Right lobe of liver (tissue), 6 donors: ENCODE data around the gene SPOP. TPM values are rescaled to one million over a fixed set of nuclear protein-coding genes. Genes with fewer than 3 reads are reported as not detected.

Source experiments
- ATAC-seq, 4 donors: fragments of 200-7000 bp; cut with Tn5 transposase; one replicate each; pipeline ENCODE4 v1.9.1; 2020; ENCODE audit warnings: mild to moderate bottlenecking in 4 of 4, moderate library complexity in 4 of 4
- DNase-seq, 3 donors: peaks; one replicate each; pipeline ENCODE4 v3.0.0-alpha.2; 2020
- H3K27ac ChIP-seq, 3 donors: fragments of 200-600 bp; one replicate each; pipeline ENCODE4 v1.8.0; 2022
- H3K27me3 ChIP-seq, 2 donors: fragments of 200-600 bp; one replicate each; pipeline ENCODE4 v1.8.0; 2022
- H3K36me3 ChIP-seq, 4 donors: fragments of 200-600 bp; sonication (generic) in 1 of 4; one replicate each; pipeline versions ENCODE4 v1.5.1 to v1.8.0; 2017 to 2022; ENCODE audit warnings: control low read depth in 1 of 4
- H3K4me1 ChIP-seq, 4 donors: fragments of 200-600 bp; sonication (generic) in 1 of 4; one replicate each; pipeline versions ENCODE4 v1.5.1 to v1.8.0; 2017 to 2022; ENCODE audit warnings: control low read depth in 1 of 4
- H3K4me3 ChIP-seq, 3 donors: fragments of 200-600 bp; one replicate each; pipeline ENCODE4 v1.8.0; 2022
- H3K9me3 ChIP-seq, 4 donors: fragments of 200-600 bp; sonication (generic) in 1 of 4; one replicate each; pipeline versions ENCODE4 v1.5.1 to v1.8.0; 2017 to 2022; ENCODE audit warnings: control low read depth in 1 of 4
- CTCF ChIP-seq, 4 donors: fragments of 200-600 bp in 3 of 4; fragments of 450-650 bp in 1 of 4; IDR thresholded peaks; one replicate each; pipeline versions ENCODE4 v1.5.1 to v1.8.0; 2016 to 2022; ENCODE audit warnings: antibody characterized with exemption in 4 of 4, mild to moderate bottlenecking in 2 of 4
- POLR2A ChIP-seq: fragments of 450-650 bp; IDR thresholded peaks from one replicate; pipeline ENCODE4 v1.6.1; 2017; ENCODE audit warnings: antibody characterized with exemption, mild to moderate bottlenecking
- WGBS: methylation state at CpG from one replicate; pipeline ENCODE4 v1.1.6; 2018; ENCODE audit warnings: low coverage, low lambda C conversion rate; ENCODE audit not compliant: insufficient coverage; ENCODE audit errors: missing lambda C conversion rate; 5-methylcytosine and 5-hydroxymethylcytosine counted together
- intact Hi-C, 2 donors: fragments of 100-400 bp; cut with DNase I; formaldehyde crosslinking; loops; one replicate each; pipeline versions ENCODE4 v1.11.2 to v1.14.1; 2022
- total RNA-seq, 6 experiments: library from RNA; depleted of rRNA in 2 of 6; stranded (reverse); fragments of >200 nt in 2 of 6; fragmentation: NEBNext Ultra II Directional in 3 of 6; extraction: Animal tissue kit (Norgen Biotek cat#: 25700) in 3 of 6; gene quantifications; one replicate each; pipeline versions ENCODE4 v1.1.0 to v1.2.4, GENCODE V29; 2016 to 2023
- donor health status: DM: no; HTN: yes; CAD: no.
- donor health status: DM: no; HTN: no; CAD: no.
- donor health status: DM: no; HTN: no; CAD: no.
- donor health status: DM: no; HTN: yes; CAD: no.
- donor health status: DM: no; HTN: yes; CAD: no.

SPOP gene
- total RNA-seq, 6 experiments from 2014 or later = 26.9 to 41.0 (median 34.1) TPM

DNA sequence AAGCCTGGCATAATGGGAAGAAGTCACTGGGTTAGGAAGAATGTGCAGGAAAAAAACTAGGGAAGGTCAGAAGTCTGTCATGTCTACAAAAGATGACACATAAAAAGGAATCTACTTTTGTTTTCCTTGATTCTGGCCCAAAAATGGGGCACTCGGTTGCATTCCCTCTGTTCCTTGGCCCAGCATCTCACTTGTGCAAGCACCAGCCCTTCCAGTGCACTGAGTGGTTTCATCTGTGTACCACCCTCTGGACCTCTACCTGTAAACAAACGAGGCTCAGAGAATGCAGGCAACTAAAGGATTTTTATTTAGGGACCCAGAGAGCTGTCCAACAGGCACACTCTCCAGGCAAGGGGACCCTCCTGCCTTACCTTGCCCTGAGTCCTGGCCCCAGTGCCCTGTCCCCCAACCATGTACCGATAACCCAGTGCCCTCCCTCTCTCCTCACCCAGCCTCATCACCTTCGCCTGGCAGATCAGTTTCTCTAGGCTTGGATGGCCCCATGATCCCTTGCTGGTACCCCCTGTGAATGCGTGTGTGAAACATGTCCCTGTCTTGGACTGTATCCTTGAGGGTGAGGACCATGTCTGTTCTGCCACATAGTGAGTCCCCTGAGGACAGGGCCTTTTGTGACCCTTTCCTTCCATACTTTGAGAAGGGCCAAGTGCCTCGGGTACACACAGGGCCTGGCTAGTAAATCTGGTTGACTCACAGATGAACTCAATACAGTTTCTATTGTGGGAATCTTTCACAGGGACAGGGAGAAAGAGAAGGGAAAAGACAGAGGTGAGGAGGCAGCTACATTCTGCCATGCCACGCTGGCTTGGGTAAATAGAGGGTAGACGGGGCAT is 88.9 kb downstream of the SPOP start:
- intact Hi-C loops = no loop called here
- no peaks in the 10 kb centered on the region for H3K36me3 ChIP-seq
- H3K4me1 ChIP-seq = no peaks in the 10 kb centered on the region
- TF ChIP-seq POLR2A (no peak), CTCF (IDR thresholded peaks at IDR 0.05) (no peak)
- 70% methylated on average over 4 of the region's 8 CpGs for WGBS
- H3K27me3 ChIP-seq = no peaks in the 10 kb centered on the region
- H3K9me3 ChIP-seq = no peaks in the 10 kb centered on the region
- no peak overlapping the region for H3K27ac ChIP-seq
- no peak for ATAC-seq
- no peak for DNase-seq
- no peak overlapping the region for H3K4me3 ChIP-seq

DNA sequence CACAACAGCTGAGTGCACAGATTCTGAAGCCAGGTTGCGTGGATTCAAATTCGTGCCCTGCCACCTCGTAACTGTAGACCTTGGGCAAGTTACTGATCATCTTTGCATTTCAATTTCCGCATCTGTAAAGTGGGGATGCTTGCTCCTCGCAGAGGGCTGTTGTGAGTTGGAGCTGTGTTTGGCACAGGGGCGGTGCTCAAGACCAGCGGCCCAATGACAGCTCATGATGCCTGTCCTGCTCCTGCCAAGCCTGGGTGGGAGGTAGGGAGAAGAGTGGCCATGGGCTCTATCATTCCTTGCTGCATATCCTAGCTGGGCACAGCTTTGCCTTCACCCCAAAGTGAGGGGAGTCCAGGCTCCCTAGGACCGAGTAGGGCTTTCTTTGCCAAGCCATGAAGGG is 89.6 kb downstream of the SPOP start:
- no peaks in the 10 kb centered on the region for H3K36me3 ChIP-seq
- no peak for TF ChIP-seq CTCF (IDR thresholded peaks at IDR 0.05)
- no peak for TF ChIP-seq POLR2A
- WGBS = no CpG with 5 or more reads among the region's 8 CpGs
- H3K27me3 ChIP-seq = no peaks in the 10 kb centered on the region
- H3K27ac ChIP-seq = no peak overlapping the region
- ATAC-seq (no peak), DNase-seq (no peak)
- H3K4me3 ChIP-seq = no peak overlapping the region
- H3K4me1 ChIP-seq = no peaks in the 10 kb centered on the region
- intact Hi-C loops = no loop called here
- no peaks in the 10 kb centered on the region for H3K9me3 ChIP-seq

DNA sequence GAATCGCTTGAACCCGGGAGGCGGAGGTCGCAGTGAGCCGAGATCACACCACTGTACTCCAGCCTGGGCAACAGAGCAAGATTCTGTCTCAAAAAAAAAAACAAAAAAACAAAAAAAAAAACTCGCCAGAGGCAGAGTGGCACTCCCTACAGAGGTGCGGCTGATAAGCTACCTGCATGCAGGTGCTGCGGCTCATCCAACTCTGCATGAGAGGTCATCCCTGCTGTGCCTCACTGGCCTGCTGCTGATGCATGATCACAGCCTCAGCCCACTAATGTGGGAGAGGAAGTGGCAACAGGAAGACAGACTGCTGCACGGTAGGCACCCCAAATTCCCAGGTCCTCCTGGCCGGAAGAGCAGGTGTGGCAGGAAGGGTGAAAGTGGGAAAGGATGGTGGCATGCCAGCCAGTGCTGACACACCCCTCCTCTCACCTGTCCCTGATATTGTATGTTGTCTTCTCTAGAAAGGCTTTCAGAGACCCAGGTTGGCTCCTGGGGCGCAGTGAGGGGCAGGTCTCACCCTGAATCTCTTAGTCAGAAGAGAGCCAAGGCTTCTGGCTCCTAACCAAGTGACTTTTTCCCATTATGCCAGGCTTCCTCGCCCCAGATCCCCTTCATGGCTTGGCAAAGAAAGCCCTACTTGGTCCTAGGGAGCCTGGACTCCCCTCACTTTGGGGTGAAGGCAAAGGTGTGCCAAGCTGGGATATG is 90.4 kb downstream of the SPOP start:
- intact Hi-C loops = no loop called here
- WGBS = 60% methylated on average over 2 of the region's 12 CpGs

GRCh38 chr17:49585422-49586027 is 92.4 kb downstream of the SPOP start:
- Histone ChIP-seq H3K4me1 (no peaks in the 10 kb centered on the region), H3K4me3 (no peak overlapping the region), H3K27ac (no peak overlapping the region), H3K36me3 (no peaks in the 10 kb centered on the region), H3K27me3 (no peaks in the 10 kb centered on the region), H3K9me3 (no peaks in the 10 kb centered on the region)
- intact Hi-C loops = no loop called here
- 46% methylated on average over 2 of the region's 3 CpGs for WGBS
- ATAC-seq (peak in 1 of 4 donors; percentile 18), DNase-seq (no peak)
- no peak for TF ChIP-seq POLR2A
- no peak for TF ChIP-seq CTCF (IDR thresholded peaks at IDR 0.05)

More for the DNA sequence above, 90.4 kb downstream of the SPOP start:
- Histone ChIP-seq H3K27ac (no peak overlapping the region), H3K27me3 (no peaks in the 10 kb centered on the region), H3K4me1 (no peaks in the 10 kb centered on the region), H3K4me3 (no peak overlapping the region), H3K9me3 (no peaks in the 10 kb centered on the region), H3K36me3 (no peaks in the 10 kb centered on the region)
- DNase-seq (no peak), ATAC-seq (no peak)
- TF ChIP-seq POLR2A = no peak
- no peak for TF ChIP-seq CTCF (IDR thresholded peaks at IDR 0.05)
